Measurements from ENCODE around the gene ISY1.
A peak's percentile ranks its signal among the peaks of the same experiment; 100 is the strongest.
"Not testable (repeated sequence)": the region's sequence is repeated elsewhere in the genome, so short reads cannot be mapped to it uniquely, and the experiment has no call there.

The ISY1 gene

DNA sequence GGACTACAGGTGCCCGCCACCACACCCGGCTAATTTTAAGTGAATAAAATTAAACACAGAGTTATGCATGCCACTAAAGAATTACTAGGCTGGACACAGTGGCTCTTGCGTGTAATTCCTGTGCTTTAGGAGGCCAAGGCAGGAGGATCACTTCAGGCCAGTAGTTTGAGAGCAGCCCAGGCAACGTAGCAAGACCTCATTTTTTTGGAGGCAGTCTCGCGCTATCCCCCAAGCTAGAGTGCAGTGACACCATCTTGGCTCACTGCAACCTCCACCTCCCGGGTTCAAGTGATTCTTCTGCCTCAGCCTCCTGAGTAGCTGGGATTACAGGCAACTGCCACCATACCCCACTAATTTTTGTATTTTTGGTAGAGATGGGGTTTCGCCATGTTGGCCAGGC lies 4.7 kb upstream of the ISY1 start:
- DNase-seq: not testable (repeated sequence)

DNA sequence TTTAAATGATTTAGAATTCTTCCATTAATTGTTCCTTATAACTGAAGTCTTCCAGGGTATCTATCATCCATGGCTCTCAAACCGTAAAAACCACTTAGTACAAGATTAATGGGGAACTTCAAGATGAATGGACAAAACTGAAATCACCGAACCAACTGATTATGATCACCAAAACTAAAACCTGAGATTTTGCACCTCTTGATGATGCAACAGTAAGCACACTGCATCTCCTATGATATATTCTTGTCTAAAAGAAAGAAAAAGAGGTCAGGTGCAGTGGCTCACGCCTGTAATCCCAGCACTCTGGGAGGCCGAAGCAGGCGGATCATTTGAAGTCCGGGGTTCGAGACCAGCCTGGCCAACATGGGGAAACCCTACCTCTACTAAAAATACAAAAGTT lies 3.6 kb upstream of the ISY1 start:
- no peak for DNase-seq

DNA sequence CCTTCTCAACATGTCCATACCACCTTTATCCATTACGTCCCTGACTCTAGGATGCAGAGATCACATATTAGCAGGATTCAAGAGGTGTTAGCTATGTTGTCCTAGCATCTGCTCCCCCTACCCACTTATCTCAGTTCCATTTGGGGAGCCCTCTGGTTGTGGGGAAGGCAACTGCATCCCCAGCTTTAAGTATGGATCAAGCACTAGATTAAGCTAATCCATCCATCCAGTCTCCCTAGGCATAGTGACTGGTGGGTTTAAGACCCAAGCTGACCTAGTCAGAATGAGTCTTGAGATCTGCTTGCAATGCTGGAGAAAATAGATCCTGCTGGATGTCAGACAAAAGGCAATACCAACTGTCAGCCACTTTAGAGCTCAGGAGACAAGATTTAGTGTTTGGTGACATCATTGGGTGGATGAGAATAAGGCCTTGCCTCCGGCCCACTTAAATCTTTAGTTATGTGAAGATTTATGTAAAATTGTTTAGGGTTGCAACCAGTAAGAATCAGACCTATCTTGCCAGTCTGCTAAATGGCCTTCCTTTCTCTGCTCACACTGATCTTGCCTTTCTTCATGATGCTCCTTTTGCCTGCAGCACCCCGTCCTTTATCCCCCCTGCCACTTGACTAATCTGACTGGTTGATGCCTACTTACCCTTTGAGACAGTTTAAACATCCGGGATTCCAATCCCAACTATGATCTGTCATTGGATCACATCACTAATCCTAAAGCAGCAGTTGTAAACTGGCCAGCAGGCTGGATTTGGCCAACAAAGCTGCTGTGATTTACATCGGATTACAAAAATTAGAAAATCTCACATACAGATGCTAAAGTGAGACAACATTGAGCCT lies 2.1 kb upstream of the ISY1 start:
- DNase-seq: no peak

GRCh38 chr3:129161860-129162271 lies 1.0 kb upstream of the ISY1 start:
- DNase-seq: no peak

DNA sequence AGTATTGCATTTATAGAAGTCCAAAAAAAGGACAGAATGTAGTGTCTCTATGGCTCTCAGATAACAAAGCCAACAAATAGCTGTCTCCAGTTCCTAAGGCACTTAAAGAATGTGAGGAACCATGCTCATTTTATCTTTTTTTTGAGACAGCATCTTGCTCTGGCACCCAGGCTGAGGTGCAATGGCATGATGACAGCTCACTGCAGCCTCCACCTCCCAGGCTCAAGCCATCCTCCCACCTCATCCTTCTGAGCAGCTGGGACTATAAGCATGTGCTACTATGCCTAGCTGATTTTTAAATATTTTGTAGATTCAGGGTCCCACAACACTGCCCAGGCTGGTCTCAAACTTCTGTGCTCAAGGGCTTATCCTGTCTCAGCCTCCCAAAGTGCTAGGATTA lies 16.1 kb downstream of the ISY1 start:
- DNase-seq: no peak

DNA sequence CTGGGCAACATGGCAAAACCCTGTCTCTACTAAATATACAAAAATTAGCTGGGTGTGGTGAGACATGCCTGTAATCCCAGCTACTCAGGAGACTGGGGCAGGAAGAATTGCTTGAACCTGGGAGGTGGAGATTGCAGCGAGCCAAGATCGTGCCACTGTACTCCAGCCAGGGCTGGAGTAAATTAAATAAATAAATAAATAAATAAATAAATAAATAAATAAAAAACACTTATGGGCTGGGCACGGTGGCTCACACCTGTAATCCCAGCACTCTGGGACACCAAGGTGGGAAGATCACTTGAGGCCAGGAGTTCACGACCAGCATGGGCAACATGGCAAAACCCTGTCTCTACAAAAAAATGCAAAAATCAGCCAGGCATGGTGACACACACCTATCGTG lies 19.9 kb downstream of the ISY1 start:
- not testable (repeated sequence) for DNase-seq

- no peak for DNase-seq
Measured at GRCh38 chr3:129139911-129140310, 21.0 kb downstream of the ISY1 start.

GRCh38 chr3:129136275-129136674 lies 24.6 kb downstream of the ISY1 start:
- DNase-seq: not testable (repeated sequence)

- no peak for DNase-seq
Measured at GRCh38 chr3:129132097-129132866, 28.6 kb downstream of the ISY1 start.

DNA sequence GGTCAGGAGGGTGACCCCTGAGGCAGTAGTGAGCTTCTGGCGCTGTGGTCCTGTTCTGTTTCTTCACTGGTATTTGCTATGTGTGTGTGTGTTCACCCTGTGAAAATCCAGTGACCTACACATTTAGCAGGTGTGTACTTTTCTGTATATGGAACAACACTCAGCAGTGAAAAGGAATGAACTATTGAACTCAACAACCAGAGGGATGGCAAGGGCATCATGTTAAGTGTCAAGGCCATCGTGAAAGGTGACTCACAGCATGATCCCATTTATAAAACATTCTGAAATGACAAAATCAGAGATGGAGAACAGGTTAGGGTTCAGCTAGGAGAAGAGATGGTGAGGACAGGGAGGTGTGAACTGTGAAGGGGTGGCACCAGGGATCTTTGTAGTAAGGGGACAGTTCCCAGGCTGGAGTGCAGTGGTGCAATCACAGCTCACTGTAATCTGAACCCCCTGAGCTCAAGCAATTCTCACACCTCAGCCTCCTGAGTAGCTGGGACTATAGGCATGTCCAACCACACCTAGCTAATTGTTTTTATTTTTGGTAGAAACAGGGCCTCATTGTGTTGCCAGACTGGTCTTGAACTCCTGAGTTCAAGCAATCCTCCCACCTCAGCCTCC lies 29.3 kb downstream of the ISY1 start:
- DNase-seq: no peak

DNA sequence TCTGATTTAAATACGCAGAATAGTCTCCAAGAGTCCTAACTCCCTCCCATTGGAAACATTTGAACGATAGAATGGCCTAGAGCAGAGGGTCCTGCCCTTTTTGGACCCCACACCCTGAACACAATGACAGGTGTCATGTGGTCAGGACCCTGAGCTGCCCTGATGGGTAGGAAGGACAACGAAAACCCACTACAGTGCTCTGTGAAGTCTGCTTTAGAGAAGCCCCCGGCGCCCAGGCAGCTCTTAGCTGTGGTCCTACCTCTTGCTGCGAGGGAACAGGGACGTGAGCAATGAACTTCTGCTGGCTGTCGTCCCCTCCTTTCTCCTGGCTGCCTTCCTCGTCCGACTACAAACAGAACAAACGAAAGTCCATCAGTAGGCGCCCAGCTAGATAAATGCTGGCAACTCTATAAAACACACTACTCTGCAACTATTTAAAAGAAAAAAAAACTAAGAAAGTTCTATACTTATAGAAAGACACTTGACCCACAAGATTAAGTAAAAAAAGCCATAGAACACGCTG lies 30.5 kb downstream of the ISY1 start:
- DNase-seq: no peak

GRCh38 chr3:129128357-129129155 lies 32.3 kb downstream of the ISY1 start:
- no peak for DNase-seq

DNA sequence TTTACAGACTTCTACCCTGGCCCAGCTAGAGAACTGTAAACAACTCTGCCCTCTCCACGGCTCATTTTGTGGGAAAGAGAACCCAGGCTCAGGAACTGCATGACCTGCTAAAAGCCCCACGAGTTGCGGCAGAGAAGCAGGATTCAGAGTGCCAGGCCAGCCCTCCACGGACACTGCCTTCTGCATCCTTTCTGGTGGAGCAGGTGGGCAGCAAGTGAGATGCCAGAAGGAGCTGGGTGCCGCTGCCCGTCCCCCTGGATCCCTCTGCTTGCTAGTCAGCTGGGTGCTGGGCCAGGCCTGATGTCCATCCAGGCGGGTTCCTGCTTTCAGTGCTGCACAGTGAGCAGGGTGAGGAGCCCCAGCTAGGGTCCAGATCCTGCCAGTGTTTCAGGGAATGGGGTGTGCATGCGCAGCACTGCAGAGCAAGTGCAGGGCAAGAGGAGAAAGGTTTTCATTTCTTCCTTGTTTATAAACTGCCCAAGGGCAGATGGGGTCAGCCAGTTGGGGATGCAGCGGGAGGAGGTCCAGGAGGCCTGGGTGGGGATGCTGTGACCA lies 34.1 kb downstream of the ISY1 start:
- DNase-seq: no peak

- no peak for DNase-seq
Measured at GRCh38 chr3:129123314-129124060, 37.4 kb downstream of the ISY1 start.

GRCh38 chr3:129122412-129123011 lies 38.4 kb downstream of the ISY1 start:
- no peak for DNase-seq

DNA sequence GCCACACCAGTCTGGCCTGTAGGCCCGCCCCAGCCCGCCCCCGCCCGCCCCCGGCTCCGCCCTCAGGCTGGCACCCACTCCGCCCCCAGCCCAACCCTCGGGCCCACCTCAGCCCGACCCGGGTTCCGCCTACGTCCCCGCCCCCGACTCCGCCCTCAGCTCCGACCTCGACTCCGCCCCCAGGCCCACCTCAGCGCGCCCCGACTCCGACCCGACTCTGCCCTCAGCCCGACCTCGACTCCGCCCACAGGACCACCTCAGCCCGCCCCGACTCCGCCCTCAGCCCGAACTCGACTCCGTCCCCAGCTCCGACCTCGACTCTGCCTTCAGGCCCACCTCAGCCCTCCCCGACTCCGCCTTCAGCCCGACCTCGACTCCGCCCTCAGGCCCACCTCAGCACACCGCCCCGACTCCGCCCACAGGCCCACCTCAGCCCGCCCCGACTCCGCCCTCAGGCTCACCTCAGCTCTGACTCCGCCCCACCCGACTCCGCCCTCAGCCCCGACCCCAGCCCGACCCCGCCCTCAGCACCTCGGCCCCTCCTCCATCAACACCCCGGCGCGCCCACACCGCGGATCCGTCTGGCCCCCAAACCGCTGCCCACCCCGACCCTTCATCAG lies 39.0 kb downstream of the ISY1 start, which contains the start of gene RAB43:
Gene RAB43 (minus strand): TSS at position 13 of the 620 bp plus-strand sequence. CDS start 315 bp downstream, outside the sequence.
- peak; percentile 59 for DNase-seq

DNA sequence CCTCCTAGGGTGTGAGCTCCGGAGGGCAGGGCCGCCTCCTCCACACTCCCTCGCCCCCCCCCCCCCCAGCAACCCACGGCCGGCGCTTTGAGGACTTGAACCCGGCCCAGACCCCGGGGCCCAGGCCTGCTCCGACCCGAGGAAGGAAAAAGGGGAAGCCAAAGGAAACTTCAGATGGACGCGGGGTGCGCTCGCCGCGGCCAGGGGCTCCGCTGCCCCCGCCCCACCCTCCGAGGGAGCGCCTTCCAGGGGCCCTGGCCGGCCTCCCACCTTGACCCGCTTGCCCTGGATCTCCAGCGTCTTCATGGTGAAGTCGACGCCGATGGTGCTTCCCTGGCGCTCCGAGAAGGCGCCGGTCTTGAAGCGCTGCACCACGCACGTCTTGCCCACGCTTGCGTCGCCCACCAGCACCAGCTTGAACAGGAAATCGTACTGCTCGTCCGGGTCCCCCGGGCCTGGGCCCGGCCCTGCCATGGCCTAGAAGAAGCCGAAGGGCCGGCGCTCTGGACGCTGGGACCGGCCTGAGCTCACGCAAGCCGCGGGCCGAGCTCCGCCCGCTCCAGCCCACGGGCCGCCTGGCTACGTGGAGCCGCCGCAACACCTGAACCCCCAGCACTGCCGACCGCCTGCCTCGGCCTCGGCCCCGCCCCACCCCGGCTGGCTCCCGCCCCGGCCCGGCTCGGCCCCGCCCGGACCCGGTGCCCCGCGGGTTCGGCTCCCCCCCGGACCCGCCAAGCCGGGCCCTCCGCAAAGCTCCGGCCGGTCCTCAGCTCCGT lies 39.7 kb downstream of the ISY1 start:
- DNase-seq: no peak

GRCh38 chr3:129120254-129121004 lies 40.4 kb downstream of the ISY1 start:
- peak; percentile 84 for DNase-seq
